NCI-H524 treated with DMSO at 0.1 percent for 48 hours (cell line): ENCODE results near the gene APOC1.
"Not testable (repeated sequence)": the region's sequence is repeated elsewhere in the genome, so short reads cannot be mapped to it uniquely, and the experiment has no call there.

Experiments used
- DNase-seq: peaks from one replicate; lab custom pipeline; 2025; lab: John Stamatoyannopoulos, UW

The APOC1 gene

GRCh38 chr19:44889830-44890365 lies 24.5 kb upstream of the APOC1 start:
- no peak for DNase-seq

GRCh38 chr19:44890366-44891015 lies 23.9 kb upstream of the APOC1 start:
- DNase-seq: peak; percentile 100

DNA sequence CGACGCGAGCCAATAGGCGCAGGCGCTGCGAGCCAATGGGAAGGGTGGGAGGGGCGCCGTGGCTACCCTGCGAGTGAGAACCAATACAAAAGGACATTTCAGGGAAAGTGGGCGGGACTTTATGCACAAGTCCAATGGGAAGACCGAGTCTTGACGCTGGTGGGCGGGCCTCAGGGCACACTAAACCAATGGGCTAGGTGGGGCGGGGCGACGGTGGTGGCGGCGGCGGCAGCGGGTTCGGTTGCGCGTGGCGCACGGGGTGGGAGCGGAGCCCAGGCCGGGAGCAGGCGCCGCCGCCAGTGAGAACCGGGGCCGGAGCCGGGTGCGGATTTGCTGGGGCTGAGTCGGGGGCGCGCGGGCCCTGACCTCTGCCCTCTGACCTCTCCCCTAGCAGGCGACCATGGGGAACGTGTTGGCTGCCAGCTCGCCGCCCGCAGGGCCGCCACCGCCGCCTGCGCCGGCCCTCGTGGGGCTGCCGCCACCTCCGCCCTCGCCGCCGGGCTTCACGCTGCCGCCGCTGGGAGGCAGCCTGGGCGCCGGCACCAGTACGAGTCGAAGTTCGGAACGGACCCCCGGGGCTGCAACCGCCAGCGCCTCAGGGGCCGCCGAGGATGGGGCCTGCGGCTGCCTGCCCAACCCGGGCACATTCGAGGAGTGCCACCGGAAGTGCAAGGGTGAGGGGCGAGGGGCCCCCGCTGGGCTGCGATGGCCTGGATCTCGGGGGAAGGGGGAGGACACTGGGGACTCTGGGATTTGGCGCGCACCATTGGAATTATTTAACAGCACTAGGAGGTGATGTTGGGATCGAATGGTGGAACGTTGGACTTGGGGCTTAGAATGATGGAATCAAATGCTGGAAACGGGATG lies 23.2 kb upstream of the APOC1 start, which contains the start of gene TOMM40:
TOMM40 (plus strand) TSS at position 239 of the 867 bp plus-strand sequence; CDS start at position 401, 162 bp downstream.
- peak; percentile 99 for DNase-seq

GRCh38 chr19:44892932-44893331 lies 21.5 kb upstream of the APOC1 start:
- no peak for DNase-seq

- DNase-seq: no peak
Observed at GRCh38 chr19:44893332-44894051, 20.9 kb upstream of the APOC1 start.

DNA sequence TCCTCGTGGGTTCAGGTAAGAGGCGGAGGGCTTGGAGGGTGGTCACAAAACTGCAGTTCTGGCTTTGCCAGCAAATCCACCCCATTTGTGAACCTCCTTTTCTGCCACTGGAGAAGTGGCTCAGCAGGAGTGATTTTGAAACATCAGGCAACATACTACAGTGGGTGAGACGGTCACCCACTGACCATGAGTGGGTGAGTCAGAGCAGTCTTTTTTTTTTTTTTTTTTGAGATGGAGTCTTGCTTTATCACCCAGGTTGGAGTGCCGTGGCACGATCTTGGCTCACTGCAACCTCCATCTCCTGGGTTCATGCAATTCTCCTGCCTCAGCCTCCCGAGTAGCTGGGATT lies 20.4 kb upstream of the APOC1 start:
- DNase-seq: no peak

- DNase-seq: no peak
Observed at GRCh38 chr19:44894946-44895345, 19.5 kb upstream of the APOC1 start.

DNA sequence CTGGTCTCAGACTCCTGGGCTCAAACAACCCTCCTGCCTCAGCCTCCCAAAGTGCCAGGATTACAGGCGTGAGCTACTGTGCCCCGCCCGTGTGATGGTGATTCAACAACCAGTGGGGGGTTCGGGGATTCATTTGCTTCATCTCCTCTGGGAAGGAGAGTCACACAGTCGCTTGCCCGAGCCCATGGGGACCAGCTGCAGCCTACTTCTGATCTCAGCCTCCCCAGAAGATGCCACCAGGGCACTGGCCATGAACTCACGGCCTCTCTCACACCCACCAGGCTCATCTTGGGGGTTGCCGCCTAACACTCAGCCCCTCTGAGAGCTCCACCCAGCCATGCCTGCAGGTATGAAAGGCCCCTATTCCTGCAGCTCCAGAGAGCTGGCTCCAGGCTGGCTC lies 16.6 kb upstream of the APOC1 start:
- DNase-seq: no peak

GRCh38 chr19:44900328-44901244 lies 13.8 kb upstream of the APOC1 start:
- no peak for DNase-seq

DNA sequence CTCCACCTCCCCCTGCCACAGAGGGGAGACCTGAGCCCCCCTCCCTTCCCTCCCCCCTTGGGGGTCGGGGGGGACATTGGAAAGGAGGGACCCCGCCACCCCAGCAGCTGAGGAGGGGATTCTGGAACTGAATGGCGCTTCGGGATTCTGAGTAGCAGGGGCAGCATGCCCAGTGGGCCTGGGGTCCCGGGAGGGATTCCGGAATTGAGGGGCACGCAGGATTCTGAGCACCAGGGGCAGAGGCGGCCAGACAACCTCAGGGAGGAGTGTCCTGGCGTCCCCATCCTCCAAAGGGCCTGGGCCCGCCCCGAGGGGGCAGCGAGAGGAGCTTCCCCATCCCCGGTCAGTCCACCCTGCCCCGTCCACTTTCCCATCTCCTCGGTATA lies 11.2 kb upstream of the APOC1 start:
- no peak for DNase-seq

DNA sequence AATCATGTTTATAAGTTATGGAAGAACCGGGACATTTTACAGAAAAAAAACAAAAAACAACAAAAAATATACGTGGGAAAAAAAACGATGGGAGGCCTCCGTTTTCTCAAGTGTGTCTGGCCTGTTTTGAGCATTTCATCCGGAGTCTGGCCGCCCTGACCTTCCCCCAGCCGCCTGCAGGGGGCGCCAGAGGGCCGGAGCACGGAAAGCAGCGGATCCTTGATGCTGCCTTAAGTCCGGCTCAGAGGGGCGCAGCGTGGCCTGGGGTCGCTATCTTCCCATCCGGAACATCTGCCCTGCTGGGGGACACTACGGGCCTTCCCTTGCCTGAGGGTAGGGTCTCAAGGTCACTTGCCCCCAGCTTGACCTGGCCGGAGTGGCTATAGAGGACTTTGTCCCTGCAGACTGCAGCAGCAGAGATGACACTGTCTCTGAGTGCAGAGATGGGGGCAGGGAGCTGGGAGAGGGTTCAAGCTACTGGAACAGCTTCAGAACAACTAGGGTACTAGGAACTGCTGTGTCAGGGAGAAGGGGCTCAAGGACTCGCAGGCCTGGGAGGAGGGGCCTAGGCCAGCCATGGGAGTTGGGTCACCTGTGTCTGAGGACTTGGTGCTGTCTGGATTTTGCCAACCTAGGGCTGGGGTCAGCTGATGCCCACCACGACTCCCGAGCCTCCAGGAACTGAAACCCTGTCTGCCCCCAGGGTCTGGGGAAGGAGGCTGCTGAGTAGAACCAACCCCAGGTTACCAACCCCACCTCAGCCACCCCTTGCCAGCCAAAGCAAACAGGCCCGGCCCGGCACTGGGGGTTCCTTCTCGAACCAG lies 10.6 kb upstream of the APOC1 start:
- no peak for DNase-seq

DNA sequence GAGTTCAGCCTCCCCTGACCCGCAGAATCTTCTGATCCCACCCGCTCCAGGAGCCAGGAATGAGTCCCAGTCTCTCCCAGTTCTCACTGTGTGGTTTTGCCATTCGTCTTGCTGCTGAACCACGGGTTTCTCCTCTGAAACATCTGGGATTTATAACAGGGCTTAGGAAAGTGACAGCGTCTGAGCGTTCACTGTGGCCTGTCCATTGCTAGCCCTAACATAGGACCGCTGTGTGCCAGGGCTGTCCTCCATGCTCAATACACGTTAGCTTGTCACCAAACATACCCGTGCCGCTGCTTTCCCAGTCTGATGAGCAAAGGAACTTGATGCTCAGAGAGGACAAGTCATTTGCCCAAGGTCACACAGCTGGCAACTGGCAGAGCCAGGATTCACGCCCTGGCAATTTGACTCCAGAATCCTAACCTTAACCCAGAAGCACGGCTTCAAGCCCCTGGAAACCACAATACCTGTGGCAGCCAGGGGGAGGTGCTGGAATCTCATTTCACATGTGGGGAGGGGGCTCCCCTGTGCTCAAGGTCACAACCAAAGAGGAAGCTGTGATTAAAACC lies 9.9 kb upstream of the APOC1 start:
- no peak for DNase-seq

GRCh38 chr19:44905437-44906160 lies 8.8 kb upstream of the APOC1 start, which contains the start of gene APOE:
Gene APOE (plus strand): TSS chr19:44905796. CDS start chr19:44906625, 829 bp downstream.
- no peak for DNase-seq

DNA sequence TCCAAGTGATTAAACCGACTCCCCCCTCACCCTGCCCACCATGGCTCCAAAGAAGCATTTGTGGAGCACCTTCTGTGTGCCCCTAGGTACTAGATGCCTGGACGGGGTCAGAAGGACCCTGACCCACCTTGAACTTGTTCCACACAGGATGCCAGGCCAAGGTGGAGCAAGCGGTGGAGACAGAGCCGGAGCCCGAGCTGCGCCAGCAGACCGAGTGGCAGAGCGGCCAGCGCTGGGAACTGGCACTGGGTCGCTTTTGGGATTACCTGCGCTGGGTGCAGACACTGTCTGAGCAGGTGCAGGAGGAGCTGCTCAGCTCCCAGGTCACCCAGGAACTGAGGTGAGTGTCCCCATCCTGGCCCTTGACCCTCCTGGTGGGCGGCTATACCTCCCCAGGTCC lies 6.8 kb upstream of the APOC1 start:
- DNase-seq: no peak

- no peak for DNase-seq
Observed at GRCh38 chr19:44908074-44908835, 6.2 kb upstream of the APOC1 start.

GRCh38 chr19:44908836-44909261 lies 5.6 kb upstream of the APOC1 start:
- DNase-seq: no peak

DNA sequence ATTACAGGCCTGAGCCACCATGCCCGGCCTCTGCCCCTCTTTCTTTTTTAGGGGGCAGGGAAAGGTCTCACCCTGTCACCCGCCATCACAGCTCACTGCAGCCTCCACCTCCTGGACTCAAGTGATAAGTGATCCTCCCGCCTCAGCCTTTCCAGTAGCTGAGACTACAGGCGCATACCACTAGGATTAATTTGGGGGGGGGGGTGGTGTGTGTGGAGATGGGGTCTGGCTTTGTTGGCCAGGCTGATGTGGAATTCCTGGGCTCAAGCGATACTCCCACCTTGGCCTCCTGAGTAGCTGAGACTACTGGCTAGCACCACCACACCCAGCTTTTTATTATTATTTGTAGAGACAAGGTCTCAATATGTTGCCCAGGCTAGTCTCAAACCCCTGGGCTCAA lies 4.6 kb upstream of the APOC1 start:
- DNase-seq: no peak

DNA sequence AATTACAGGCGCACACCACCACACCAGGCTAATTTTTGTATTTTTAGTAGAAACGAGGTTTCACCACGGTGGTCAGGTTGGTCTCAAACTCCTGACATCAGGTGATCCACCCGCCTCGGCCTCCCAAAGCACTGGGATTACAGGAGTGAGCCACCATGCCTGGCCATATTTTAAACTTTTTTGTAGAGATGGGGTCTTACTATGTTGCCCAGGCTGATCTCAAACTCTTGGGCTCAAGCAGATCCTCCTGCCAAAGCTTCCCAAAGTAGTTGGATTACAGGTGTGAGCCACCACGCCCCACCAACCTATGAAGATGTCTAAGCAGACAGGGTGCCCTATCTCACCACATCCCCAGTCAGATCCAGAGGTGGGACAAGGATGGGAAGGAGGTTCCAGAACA lies 2.5 kb upstream of the APOC1 start:
- not testable (repeated sequence) for DNase-seq

DNA sequence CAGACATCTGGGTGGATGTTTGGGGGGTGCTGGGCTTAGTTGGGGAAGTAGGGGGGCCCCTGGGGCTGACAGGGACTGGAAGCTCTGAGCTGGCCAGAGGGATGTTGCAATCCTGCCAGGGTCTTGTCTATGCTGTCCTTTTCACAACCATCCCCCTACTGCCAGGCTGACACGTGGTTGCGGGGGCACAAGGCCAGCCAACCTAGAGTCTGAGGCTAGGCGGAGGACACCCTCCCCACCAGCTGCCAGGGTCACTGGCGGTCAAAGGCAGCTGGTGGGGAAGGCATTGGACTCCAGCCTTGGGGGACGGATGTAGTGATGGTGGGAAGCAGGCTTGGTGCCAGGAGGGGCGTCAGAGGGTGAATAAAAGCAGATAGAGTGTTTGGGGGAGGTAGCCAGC lies 1.6 kb upstream of the APOC1 start:
- DNase-seq: no peak
